ENCODE data around the gene ASPRV1.
"Not testable (repeated sequence)": the region's sequence is repeated elsewhere in the genome, so short reads cannot be mapped to it uniquely, and the experiment has no call there.

The ASPRV1 gene

DNA sequence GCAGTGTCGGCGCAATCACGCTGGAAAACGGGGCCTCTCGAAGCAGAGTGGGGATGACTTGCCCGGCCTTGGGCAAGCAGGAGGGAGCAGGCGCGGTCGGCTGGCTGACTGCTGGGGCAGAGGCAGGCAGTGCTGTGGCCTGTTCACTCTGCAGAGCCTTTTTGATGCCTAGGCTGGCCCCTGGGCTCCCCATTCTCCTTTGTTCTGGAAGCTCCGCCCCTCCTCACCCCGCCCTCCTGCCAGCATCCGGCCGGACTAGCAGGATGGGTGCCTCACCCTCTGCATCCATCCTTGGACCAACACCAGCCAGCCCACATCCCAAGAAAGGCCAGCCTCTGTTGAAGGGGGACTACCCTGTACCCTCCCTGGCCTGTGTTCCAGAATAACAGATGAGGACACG lies at the start of gene ASPRV1:
ASPRV1 (minus strand) TSS at position 136 of the 400 bp plus-strand sequence. CDS start 195 bp downstream, outside the sequence.
- no peak for DNase-seq

- no peak for DNase-seq
Observed at GRCh38 chr2:70010576-70011111, 49.2 kb upstream of the ASPRV1 start.

DNA sequence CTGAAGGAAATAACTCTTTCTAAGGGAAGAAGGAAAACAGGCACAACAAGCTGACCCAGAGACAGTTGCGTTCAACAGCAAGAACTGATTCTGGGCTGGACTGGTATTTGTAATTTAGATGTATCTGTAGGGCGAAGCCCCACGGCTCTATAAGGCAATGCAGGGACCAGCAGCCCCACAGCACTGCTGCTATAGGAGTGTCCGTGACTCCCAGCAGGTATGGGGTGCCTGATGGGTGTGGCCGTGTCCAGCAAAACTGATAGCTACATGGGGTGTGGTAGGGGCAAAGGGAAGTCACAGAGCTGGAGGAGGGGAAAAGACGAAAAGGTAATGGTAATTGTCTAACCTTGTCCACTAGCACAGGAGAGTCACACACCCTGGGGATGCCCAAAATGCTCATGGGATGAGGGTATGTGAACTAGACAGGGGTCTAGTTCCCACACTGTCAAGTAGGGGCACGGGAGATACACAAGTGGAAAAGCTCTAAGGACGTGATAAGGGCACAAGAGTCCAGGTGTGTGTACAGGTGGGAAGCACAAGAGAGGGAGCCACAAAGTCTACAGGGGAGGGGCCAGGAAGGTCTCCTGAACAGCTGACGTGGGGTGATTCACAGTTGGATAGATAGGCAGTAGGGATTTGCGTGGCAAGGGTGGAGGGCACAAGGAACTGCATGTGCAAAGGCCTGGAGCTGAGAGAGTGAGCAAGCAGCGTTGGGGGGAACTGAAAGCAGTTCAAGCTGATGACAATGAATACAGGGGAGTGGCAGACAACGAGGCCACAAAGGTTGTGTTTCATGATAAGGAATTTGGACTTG lies 48.5 kb upstream of the ASPRV1 start:
- DNase-seq, result no peak

GRCh38 chr2:70008290-70008689 lies 46.9 kb upstream of the ASPRV1 start:
- DNase-seq, result no peak

DNA sequence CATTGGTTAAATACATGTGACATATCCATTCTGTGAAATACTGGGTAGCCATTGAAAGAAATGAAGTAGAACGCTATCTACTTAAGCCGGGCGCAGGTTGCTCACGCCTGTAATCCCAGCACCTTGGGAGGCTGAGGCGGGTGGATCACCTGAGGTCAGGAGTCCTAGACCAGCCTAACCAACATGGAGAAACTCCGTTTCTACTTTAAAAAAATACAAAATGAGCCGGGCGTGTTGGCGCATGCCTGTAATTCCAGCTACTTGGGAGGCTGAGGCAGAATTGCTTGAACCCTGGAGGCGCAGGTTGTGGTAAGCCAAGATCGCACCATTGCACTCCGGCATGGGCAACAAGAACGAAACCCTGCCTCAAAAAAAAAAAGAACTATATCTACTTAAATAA lies 45.7 kb upstream of the ASPRV1 start:
- DNase-seq, result no peak

DNA sequence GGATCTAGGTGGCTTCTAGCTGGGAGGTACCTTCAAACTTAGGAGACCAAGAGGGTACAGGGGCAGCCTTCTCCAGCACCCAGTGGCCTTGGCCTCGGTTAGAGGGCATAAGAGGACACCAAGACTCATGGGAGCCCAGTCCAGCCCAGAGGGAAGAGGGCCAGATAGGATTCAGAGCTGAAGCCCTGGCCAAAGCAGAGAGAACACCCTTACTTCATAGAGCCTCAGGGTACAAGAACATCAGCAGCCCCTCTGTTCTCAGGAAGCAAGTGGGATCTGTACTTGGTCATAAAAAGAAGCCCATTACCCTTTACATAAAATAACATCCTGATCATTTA lies 45.0 kb upstream of the ASPRV1 start:
- DNase-seq, result no peak

- no peak for DNase-seq
Observed at GRCh38 chr2:70005752-70006446, 44.5 kb upstream of the ASPRV1 start.

- DNase-seq, result no peak
Observed at GRCh38 chr2:70005216-70005615, 43.8 kb upstream of the ASPRV1 start.

- DNase-seq, result no peak
Observed at GRCh38 chr2:70003093-70003830, 41.8 kb upstream of the ASPRV1 start.

DNA sequence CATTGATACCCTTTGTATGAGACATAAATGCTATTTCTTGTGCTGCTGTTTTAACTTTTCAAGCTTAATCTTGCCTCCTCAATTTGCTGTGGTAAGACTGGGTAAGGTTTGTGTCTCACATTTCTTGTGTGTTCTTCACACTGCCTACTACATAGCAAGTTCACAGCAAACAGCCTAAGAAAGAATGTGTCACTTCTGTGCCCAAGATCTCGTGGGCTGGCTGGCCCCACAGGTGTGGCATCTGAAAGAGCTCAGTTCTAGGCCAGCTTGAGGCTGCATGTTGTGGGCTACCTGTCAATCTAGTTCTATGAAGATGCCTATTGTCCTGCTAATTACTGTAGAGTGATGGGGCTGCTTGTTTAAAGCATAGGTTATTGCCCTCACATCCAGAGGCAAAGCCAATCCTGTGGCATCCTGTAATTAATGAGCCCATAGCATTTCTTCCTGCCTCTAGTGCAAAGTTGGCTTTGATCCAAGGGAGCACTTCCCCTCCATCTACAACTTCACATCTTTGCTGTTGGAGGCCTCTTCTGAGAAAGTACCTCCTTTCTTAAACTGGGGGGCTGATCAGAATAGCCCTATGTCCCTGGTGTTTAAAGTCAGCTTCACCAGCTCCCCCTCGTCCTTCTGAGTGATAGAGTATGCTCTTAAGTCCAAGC lies 40.9 kb upstream of the ASPRV1 start:
- DNase-seq, result no peak

DNA sequence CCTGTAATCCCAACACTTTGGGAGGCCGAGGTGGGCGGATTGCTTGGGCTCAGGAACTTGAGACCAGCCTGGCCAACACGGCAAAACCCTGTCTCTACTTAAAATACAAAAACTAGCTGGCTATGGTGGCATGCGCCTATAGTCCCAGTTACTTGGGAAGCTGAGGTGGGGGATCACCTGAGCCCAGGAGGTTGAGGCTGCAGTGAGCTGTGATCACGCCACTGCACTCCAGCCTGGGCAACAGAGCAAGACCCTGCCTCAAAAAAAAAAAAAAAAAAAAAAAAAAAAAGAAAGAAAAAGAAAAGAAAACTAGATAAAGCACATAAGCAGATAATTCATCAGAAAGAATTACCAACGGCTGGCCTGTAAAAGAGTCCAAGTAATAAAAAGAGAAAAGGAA lies 39.1 kb upstream of the ASPRV1 start:
- DNase-seq, result not testable (repeated sequence)

DNA sequence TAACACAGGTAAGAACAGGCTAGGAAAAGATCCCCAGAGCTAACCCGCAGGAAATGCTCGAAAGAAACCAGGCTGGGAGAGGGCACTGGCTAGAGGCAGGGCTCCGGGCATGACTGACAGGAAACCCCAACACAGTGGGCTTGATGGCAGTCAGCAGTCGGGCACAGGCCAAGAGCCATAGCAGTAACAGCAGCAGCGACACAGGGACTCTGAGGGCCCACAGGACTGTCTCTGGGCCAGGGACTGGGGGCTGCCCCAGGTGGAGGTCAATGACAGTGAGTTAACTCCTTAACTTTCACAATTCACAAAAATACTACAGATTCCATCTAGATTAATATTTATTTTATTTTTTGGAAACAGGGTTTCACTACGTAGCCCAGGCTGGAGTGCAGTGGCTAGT lies 37.3 kb upstream of the ASPRV1 start:
- no peak for DNase-seq

GRCh38 chr2:69997015-69997830 lies 35.8 kb upstream of the ASPRV1 start:
- DNase-seq, result no peak

DNA sequence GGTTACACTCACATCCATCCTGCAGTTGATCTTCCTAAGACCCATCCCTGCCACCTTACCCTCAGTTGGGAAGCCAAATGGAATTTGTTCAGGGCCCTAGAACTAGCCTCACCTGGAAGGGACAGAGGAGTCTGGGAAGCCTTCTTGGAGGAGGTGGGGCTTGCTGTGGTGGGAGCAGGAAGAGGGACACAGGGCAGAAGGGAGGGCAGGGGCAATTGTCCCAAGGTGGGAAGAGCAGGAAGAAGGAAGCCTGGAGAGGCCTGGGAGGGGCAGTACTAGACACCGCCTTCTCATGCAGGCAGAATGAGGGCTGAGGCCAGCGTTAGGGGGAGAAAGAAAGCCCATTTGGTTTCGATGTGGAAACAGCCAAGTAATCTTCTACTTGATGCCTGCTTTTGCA lies 34.1 kb upstream of the ASPRV1 start:
- no peak for DNase-seq

DNA sequence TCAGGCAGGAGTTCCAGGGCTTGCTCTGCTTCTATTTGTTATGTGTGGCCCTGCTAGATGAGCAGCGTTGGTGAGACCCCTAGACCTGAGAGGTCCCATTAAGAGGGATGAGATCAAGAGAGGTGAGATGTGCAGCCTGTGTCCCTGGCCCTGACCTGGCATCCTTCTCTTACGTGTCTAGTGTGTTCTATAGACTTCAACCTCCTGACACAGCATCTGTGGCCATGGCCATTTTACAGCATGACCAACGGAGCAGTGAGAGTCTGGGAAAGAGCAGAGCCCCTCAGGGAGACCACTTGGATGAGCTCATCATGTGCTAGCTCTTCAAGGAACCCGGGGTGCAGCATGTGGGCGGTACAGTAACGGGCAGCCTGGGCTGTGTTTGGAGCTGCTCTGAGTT lies 32.7 kb upstream of the ASPRV1 start:
- DNase-seq, result no peak

DNA sequence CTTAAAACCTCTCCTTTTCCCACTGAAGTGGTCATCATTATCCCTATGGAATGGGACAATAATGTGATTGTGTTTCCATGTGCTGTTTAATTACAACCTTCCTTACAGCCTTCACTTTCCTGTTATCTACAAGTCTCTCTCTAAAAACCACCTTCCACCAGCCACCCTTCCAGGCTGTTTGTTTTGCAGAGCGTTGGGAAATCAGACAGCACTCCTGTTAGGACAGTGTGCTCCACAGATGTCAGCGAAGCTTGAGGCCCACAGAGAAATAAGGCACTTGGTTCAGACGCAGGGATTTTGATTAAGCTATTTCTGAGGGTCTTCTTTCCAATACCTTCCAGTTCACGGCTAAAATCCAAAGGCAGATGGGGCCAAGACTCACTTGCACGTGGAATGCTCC lies 32.3 kb upstream of the ASPRV1 start:
- DNase-seq, result no peak

DNA sequence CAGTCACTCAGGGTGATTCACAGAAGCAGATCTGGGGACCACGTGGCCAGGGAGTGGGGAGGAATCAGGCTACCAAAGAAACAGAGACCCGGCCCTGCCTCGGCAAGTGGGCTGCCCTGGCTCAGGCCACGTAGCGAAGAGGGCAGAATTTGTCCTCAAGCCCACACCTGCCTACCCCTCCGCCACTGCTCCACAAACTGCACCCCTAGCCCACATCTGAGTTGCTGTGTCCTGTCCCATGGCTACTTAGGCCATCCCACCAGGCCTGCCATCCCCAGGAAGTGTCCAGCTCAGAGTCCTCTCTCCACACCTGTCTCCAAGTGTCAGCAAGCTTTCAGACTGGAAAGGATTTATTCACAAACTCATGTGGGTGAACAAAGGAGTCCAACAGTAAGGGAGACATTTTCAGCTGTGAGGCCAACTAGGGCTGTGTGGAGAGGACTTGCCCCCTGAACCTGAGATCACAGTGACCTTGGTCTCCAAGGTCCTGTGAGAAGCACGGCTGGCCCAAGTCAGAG lies 31.7 kb upstream of the ASPRV1 start:
- DNase-seq, result no peak

- DNase-seq, result no peak
Observed at GRCh38 chr2:69992310-69993047, 31.0 kb upstream of the ASPRV1 start.

DNA sequence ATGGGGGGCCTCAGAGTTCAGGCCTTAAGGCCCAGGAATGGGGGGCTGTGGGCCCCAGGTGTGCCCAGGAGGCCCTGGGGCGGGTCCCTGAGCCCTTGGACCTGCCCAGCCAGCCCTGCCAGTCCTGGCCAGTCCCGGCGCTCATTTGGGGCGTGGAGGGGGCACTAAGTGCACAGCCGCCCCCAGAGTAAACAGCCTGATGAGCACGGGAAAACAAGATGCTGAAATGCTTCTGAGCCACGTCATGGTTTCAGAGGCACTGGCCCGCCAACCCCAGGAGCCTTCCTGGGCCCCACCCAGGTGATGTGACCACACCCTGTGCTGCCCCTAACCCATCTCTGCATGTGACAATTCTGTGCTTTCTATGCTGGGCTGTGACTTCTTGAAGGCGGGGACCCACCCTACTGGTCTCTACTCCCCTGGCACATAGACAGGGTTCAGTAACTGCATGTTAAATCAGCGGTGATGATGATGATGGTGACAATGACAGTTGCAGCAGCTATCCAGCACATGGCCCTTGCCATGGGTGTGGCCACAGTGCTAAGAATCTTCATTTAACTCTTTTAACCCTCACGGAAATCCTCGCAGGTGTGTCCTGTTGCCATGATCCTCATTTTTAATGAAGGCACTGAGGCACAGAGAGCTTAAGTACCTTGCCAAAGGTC lies 28.1 kb upstream of the ASPRV1 start:
- no peak for DNase-seq

DNA sequence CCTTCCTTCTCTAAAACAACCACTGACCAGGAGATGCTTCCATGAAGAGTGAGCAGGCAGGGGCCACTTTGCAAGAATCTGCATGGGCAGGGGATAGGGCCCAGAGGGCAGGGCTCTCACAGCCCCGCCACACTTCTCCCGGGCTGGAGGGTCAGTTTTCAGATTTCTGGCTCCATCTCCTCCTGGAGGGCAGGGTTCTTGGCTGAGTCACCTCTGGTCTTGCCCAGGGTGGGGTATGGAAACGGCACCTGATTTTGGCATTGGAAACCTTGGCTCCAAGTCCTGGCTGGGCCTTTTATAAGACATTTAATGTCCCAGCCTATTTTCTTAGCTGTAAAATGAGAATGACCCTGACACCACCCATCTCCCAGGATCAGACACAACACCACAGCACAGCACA lies 27.6 kb upstream of the ASPRV1 start:
- no peak for DNase-seq

All from SHP77 treated with DMSO at 0.1 percent for 48 hours (cell line).